Activated CD4-positive, alpha-beta T cell treated with anti-CD3 and anti-CD28 coated beads, Interleukin-2, amount 10 ng/mL, durations not matched to agents 24 days and 14 days (primary cell): ENCODE data around the gene C1orf105. TPM values are rescaled to one million over a fixed set of nuclear protein-coding genes. Genes with fewer than 3 reads are reported as not detected.

Experiments
- DNase-seq: peaks from one replicate; pipeline ENCODE4 v3.0.0; 2022
- H3K27ac Mint-ChIP-seq: one replicate; pipeline ENCODE4 v1.8.0; 2022; ENCODE audit warnings: mild to moderate bottlenecking, mixed read lengths
- H3K27me3 Mint-ChIP-seq: one replicate; pipeline ENCODE4 v1.8.0; 2022; ENCODE audit warnings: mixed read lengths
- H3K36me3 Mint-ChIP-seq: one replicate; pipeline ENCODE4 v1.8.0; 2022; ENCODE audit warnings: low read depth, mild to moderate bottlenecking, mixed read lengths
- H3K4me1 Mint-ChIP-seq: one replicate; pipeline ENCODE4 v1.8.0; 2021; ENCODE audit warnings: mixed read lengths
- H3K4me3 Mint-ChIP-seq: one replicate; pipeline ENCODE4 v1.8.0; 2022; ENCODE audit warnings: mild to moderate bottlenecking, moderate library complexity, mixed read lengths
- H3K9me3 Mint-ChIP-seq: one replicate; pipeline ENCODE4 v1.8.0; 2021; ENCODE audit warnings: mixed read lengths
- intact Hi-C: fragments of 100-400 bp; cut with micrococcal nuclease; formaldehyde crosslinking; loops from one replicate; pipeline ENCODE4 v1.15.1; 2023
- total RNA-seq: library from RNA; stranded (reverse); gene quantifications from 2 replicates; pipeline ENCODE4 v1.2.3, GENCODE V29; 2022

C1orf105 gene
- total RNA-seq, 1 donor from 2014 or later: not detected

GRCh38 chr1:172500207-172500606 lies 79.7 kb downstream of the C1orf105 start:
- Mint-ChIP-seq H3K27me3 (peaks cover 15% of the 10 kb centered on the region), H3K4me3 (no peak overlapping the region), H3K9me3 (peaks cover 3% of the 10 kb centered on the region), H3K4me1 (no peaks in the 10 kb centered on the region), H3K36me3 (no peaks in the 10 kb centered on the region), H3K27ac (no peak overlapping the region)
- intact Hi-C loops: no loop called here
- DNase-seq: no peak

- H3K4me3 Mint-ChIP-seq: no peak overlapping the region
- no peaks in the 10 kb centered on the region for H3K4me1 Mint-ChIP-seq
Observed at GRCh38 chr1:172507741-172508140, 87.3 kb downstream of the C1orf105 start.

GRCh38 chr1:172510479-172510878 lies 90.0 kb downstream of the C1orf105 start:
- Mint-ChIP-seq H3K27ac (no peak overlapping the region), H3K27me3 (peaks cover 14% of the 10 kb centered on the region), H3K9me3 (peaks cover 7% of the 10 kb centered on the region), H3K4me1 (no peaks in the 10 kb centered on the region), H3K36me3 (no peaks in the 10 kb centered on the region), H3K4me3 (no peak overlapping the region)
- intact Hi-C loops: no loop called here
- DNase-seq: no peak

More at GRCh38 chr1:172507741-172508140, 87.3 kb downstream of the C1orf105 start:
- Mint-ChIP-seq H3K9me3 (peaks cover 8% of the 10 kb centered on the region), H3K27me3 (peaks cover 28% of the 10 kb centered on the region), H3K36me3 (no peaks in the 10 kb centered on the region), H3K27ac (no peak overlapping the region)
- intact Hi-C loops: no loop called here
- DNase-seq: no peak

GRCh38 chr1:172512591-172512990 lies 92.1 kb downstream of the C1orf105 start:
- H3K9me3 Mint-ChIP-seq: peaks cover 7% of the 10 kb centered on the region
- H3K4me1 Mint-ChIP-seq: no peaks in the 10 kb centered on the region
- H3K27me3 Mint-ChIP-seq: peaks cover 14% of the 10 kb centered on the region
- no peak overlapping the region for H3K4me3 Mint-ChIP-seq
- no peaks in the 10 kb centered on the region for H3K36me3 Mint-ChIP-seq
- no peak overlapping the region for H3K27ac Mint-ChIP-seq
- no peak for DNase-seq
- intact Hi-C loops: no loop called here

GRCh38 chr1:172513479-172513878 lies 93.0 kb downstream of the C1orf105 start:
- Mint-ChIP-seq H3K27me3 (peaks cover 14% of the 10 kb centered on the region), H3K9me3 (peaks cover 7% of the 10 kb centered on the region), H3K4me3 (no peak overlapping the region), H3K27ac (no peak overlapping the region), H3K4me1 (no peaks in the 10 kb centered on the region), H3K36me3 (no peaks in the 10 kb centered on the region)
- intact Hi-C loops: no loop called here
- no peak for DNase-seq

- H3K4me1 Mint-ChIP-seq: no peaks in the 10 kb centered on the region
- no peaks in the 10 kb centered on the region for H3K36me3 Mint-ChIP-seq
- H3K4me3 Mint-ChIP-seq: no peak overlapping the region
- no peak for DNase-seq
- peaks cover 7% of the 10 kb centered on the region for H3K9me3 Mint-ChIP-seq
- H3K27me3 Mint-ChIP-seq: peaks cover 16% of the 10 kb centered on the region
- intact Hi-C loops: no loop called here
- no peak overlapping the region for H3K27ac Mint-ChIP-seq
Observed at GRCh38 chr1:172514108-172514507, 93.6 kb downstream of the C1orf105 start.

GRCh38 chr1:172515436-172515835 lies 95.0 kb downstream of the C1orf105 start:
- peaks cover 13% of the 10 kb centered on the region for H3K27me3 Mint-ChIP-seq
- H3K4me1 Mint-ChIP-seq: no peaks in the 10 kb centered on the region
- no peaks in the 10 kb centered on the region for H3K36me3 Mint-ChIP-seq
- no peak overlapping the region for H3K4me3 Mint-ChIP-seq
- no peak for DNase-seq
- H3K9me3 Mint-ChIP-seq: peaks cover 7% of the 10 kb centered on the region
- intact Hi-C loops: no loop called here
- no peak overlapping the region for H3K27ac Mint-ChIP-seq

GRCh38 chr1:172515927-172516326 lies 95.4 kb downstream of the C1orf105 start:
- peaks cover 14% of the 10 kb centered on the region for H3K27me3 Mint-ChIP-seq
- intact Hi-C loops: no loop called here
- no peaks in the 10 kb centered on the region for H3K4me1 Mint-ChIP-seq
- H3K36me3 Mint-ChIP-seq: no peaks in the 10 kb centered on the region
- H3K4me3 Mint-ChIP-seq: no peak overlapping the region
- no peak overlapping the region for H3K27ac Mint-ChIP-seq
- DNase-seq: no peak
- H3K9me3 Mint-ChIP-seq: peaks cover 7% of the 10 kb centered on the region

GRCh38 chr1:172517081-172517480 lies 96.6 kb downstream of the C1orf105 start:
- Mint-ChIP-seq H3K36me3 (no peaks in the 10 kb centered on the region), H3K27ac (no peak overlapping the region), H3K4me1 (no peaks in the 10 kb centered on the region), H3K27me3 (peaks cover 15% of the 10 kb centered on the region), H3K9me3 (peaks cover 3% of the 10 kb centered on the region), H3K4me3 (no peak overlapping the region)
- DNase-seq: no peak
- intact Hi-C loops: no loop called here

- H3K4me1 Mint-ChIP-seq: no peaks in the 10 kb centered on the region
- peaks cover 14% of the 10 kb centered on the region for H3K27me3 Mint-ChIP-seq
- no peaks in the 10 kb centered on the region for H3K36me3 Mint-ChIP-seq
- no peak overlapping the region for H3K4me3 Mint-ChIP-seq
- no peak for DNase-seq
- intact Hi-C loops: no loop called here
- no peak overlapping the region for H3K27ac Mint-ChIP-seq
- H3K9me3 Mint-ChIP-seq: peaks cover 3% of the 10 kb centered on the region
Observed at GRCh38 chr1:172517545-172517944, 97.1 kb downstream of the C1orf105 start.

Other genes starting within 250 kb of the C1orf105 start
- gene PIGC, start 23.4 kb downstream of the C1orf105 start, total RNA-seq: 20.4 and 23.9 TPM in 2 replicates
- 37.2 and 38.0 TPM in 2 replicates for gene SUCO, start 112.5 kb downstream of the C1orf105 start, total RNA-seq
- 54.4 and 55.9 TPM in 2 replicates for gene FASLG, start 238.4 kb downstream of the C1orf105 start, total RNA-seq